ENCODE results near the gene TXNDC5.

DNA sequence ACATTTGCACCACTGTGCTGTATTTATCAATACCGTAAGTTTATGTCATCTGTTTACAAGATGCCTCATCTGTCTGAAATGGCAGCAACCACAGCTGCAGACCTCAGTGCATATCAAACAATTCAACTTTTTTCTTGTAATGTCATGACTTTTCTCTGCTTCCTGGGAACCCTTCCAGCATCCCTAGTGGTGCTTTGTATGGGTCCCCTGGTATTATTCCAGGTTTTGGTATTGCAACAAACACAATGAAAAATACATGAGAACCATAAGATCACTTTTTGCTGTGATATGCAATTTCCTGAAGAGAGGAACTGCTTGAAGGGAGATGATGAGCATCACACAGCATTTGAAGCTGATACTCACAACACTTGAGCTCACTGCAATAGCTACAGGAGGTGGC, 12.0 kb upstream of the TXNDC5 start:
- TF ChIP-seq REST (IDR thresholded peaks at IDR 0.05; ENCODE audit: borderline replicate concordance in 1 of 2, low read depth in 1 of 2, low read length in 2 of 2) (no peak), SKIL (CRISPR knock-in tag; IDR thresholded peaks at IDR 0.05; ENCODE audit: borderline replicate concordance) (no peak), SP1 (IDR thresholded peaks at IDR 0.05) (no peak), SP1 (CRISPR knock-in tag; IDR thresholded peaks at IDR 0.05) (no peak), HNRNPH1 (optimal IDR thresholded peaks at IDR 0.05; ENCODE audit: low read depth, low read length) (no peak), USF2 (IDR thresholded peaks at IDR 0.05; ENCODE audit: low read depth, low read length) (no peak), USF2 (CRISPR knock-in tag; IDR thresholded peaks at IDR 0.05; ENCODE audit: borderline replicate concordance) (no peak), POLR2A (IDR thresholded peaks at IDR 0.05; ENCODE audit: insufficient read depth in 1 of 2, low read depth in 2 of 2, low read length in 2 of 2) (no peak)
- TF ChIP-seq, protein P1, sequence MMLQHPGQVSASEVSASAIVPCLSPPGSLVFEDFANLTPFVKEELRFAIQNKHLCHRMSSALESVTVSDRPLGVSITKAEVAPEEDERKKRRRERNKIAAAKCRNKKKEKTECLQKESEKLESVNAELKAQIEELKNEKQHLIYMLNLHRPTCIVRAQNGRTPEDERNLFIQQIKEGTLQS (CRISPR knock-in tag; IDR thresholded peaks at IDR 0.05), result no peak
- TF ChIP-seq, protein P2, sequence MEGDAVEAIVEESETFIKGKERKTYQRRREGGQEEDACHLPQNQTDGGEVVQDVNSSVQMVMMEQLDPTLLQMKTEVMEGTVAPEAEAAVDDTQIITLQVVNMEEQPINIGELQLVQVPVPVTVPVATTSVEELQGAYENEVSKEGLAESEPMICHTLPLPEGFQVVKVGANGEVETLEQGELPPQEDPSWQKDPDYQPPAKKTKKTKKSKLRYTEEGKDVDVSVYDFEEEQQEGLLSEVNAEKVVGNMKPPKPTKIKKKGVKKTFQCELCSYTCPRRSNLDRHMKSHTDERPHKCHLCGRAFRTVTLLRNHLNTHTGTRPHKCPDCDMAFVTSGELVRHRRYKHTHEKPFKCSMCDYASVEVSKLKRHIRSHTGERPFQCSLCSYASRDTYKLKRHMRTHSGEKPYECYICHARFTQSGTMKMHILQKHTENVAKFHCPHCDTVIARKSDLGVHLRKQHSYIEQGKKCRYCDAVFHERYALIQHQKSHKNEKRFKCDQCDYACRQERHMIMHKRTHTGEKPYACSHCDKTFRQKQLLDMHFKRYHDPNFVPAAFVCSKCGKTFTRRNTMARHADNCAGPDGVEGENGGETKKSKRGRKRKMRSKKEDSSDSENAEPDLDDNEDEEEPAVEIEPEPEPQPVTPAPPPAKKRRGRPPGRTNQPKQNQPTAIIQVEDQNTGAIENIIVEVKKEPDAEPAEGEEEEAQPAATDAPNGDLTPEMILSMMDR (CRISPR knock-in tag; IDR thresholded peaks at IDR 0.05), result no peak
- TF ChIP-seq, protein P3, sequence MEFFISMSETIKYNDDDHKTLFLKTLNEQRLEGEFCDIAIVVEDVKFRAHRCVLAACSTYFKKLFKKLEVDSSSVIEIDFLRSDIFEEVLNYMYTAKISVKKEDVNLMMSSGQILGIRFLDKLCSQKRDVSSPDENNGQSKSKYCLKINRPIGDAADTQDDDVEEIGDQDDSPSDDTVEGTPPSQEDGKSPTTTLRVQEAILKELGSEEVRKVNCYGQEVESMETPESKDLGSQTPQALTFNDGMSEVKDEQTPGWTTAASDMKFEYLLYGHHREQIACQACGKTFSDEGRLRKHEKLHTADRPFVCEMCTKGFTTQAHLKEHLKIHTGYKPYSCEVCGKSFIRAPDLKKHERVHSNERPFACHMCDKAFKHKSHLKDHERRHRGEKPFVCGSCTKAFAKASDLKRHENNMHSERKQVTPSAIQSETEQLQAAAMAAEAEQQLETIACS (CRISPR knock-in tag; IDR thresholded peaks at IDR 0.05), result no peak

All from HepG2 (cell line).